Right atrium auricular region (tissue), 2 donors: ENCODE data around the gene ACYP2. TPM values are rescaled to one million over a fixed set of nuclear protein-coding genes. Genes with fewer than 3 reads are reported as not detected.
"Not testable (repeated sequence)": the region's sequence is repeated elsewhere in the genome, so short reads cannot be mapped to it uniquely, and the experiment has no call there.

Source experiments
- DNase-seq: peaks from one replicate; pipeline ENCODE4 v3.0.0-alpha.2; 2019; ENCODE audit warnings: low spot score
- H3K27ac ChIP-seq, 2 donors: fragments of 200-600 bp; sonication (generic); 1 replicate in 1 of 2; 2 replicates in 1 of 2; pipeline ENCODE4 v1.5.1; 2016 to 2019
- H3K27me3 ChIP-seq, 2 donors: fragments of 200-600 bp; sonication (generic); one replicate each; pipeline versions ENCODE4 v1.5.1 to v1.6.0; 2017 to 2019
- H3K36me3 ChIP-seq: fragments of 200-600 bp; sonication (generic); one replicate; pipeline ENCODE4 v1.5.1; 2016
- H3K4me1 ChIP-seq, 2 donors: fragments of 200-600 bp; sonication (generic); one replicate each; pipeline versions ENCODE4 v1.5.1 to v1.6.0; 2017 to 2019
- H3K4me3 ChIP-seq, 2 donors: fragments of 200-600 bp; sonication (generic); 1 replicate in 1 of 2; 2 replicates in 1 of 2; pipeline ENCODE4 v1.5.1; 2017 to 2019; ENCODE audit warnings: mild to moderate bottlenecking in 1 of 2, moderate library complexity in 1 of 2
- H3K9me3 ChIP-seq, 2 donors: fragments of 200-600 bp; sonication (generic); one replicate each; pipeline ENCODE4 v1.5.1; 2019
- total RNA-seq, 2 donors: library from RNA; depleted of rRNA; stranded (reverse); fragments of >200 nt; gene quantifications; one replicate each; pipeline ENCODE4 v1.1.0, GENCODE V29; 2016
- TF ChIP-seq, protein P1 (sequence below), 2 donors: fragments of 200-600 bp; sonication (generic); IDR thresholded peaks; one replicate each; pipeline ENCODE4 v1.5.1; 2019; ENCODE audit warnings: antibody characterized with exemption in 2 of 2

Gene ACYP2
- total RNA-seq, 2 donors from 2014 or later: 32.7 to 48.1 TPM

DNA sequence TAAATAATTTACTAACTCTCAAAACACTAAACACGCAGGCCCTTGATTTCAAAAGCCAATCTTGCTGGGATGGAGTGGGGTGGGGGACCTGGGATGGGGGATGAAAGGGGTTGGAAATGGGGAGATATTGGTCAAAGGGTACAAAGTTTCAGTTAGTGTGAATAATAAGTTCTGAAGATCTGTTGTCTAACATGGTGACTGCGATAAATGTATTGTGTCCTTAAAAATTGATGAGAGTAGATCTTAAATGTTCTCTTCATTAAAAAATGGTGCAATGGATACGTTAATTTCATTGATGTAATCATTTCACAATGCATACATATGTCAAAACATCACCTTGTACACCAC lies 505 bp upstream of the ACYP2 start:
- Histone ChIP-seq H3K4me1 (peaks cover 0 to 10% of the 10 kb centered on the region in 2 donors), H3K27ac (peak overlapping the region; percentile 99), H3K4me3 (peak overlapping the region; percentile 64 to 79), H3K9me3 (peaks cover 0 to 5% of the 10 kb centered on the region in 2 donors), H3K27me3 (no peaks in the 10 kb centered on the region), H3K36me3 (no peaks in the 10 kb centered on the region)
- DNase-seq: no peak
- TF ChIP-seq, protein P1, sequence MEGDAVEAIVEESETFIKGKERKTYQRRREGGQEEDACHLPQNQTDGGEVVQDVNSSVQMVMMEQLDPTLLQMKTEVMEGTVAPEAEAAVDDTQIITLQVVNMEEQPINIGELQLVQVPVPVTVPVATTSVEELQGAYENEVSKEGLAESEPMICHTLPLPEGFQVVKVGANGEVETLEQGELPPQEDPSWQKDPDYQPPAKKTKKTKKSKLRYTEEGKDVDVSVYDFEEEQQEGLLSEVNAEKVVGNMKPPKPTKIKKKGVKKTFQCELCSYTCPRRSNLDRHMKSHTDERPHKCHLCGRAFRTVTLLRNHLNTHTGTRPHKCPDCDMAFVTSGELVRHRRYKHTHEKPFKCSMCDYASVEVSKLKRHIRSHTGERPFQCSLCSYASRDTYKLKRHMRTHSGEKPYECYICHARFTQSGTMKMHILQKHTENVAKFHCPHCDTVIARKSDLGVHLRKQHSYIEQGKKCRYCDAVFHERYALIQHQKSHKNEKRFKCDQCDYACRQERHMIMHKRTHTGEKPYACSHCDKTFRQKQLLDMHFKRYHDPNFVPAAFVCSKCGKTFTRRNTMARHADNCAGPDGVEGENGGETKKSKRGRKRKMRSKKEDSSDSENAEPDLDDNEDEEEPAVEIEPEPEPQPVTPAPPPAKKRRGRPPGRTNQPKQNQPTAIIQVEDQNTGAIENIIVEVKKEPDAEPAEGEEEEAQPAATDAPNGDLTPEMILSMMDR (IDR thresholded peaks at IDR 0.05): no peak

DNA sequence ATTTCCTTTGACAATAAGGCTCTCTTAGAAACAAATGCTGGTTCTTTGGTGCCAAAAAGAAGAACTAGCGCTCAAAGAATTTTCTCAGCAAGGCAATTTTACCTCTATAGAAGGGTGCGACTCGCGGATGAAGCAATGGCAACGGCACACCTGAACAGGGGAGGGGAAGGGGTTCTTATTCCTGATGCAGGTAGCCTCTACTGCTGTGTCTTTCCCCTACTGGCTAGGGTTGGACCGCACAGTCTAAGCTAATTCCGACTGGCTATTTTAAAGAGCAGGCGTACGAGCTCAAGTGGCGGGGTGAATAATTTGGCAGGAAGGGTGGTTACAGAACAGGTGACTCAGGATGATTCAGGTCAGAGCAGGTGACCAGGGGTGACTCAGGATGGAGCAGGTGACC lies 1.2 kb downstream of the ACYP2 start:
- Histone ChIP-seq H3K27ac (peak overlapping the region in 1 of 2 donors; percentile 99), H3K4me1 (peaks cover 0 to 10% of the 10 kb centered on the region in 2 donors), H3K9me3 (peaks cover 0 to 10% of the 10 kb centered on the region in 2 donors)
- H3K36me3 ChIP-seq, H3K4me3 ChIP-seq, DNase-seq, H3K27me3 ChIP-seq: not testable (repeated sequence)

DNA sequence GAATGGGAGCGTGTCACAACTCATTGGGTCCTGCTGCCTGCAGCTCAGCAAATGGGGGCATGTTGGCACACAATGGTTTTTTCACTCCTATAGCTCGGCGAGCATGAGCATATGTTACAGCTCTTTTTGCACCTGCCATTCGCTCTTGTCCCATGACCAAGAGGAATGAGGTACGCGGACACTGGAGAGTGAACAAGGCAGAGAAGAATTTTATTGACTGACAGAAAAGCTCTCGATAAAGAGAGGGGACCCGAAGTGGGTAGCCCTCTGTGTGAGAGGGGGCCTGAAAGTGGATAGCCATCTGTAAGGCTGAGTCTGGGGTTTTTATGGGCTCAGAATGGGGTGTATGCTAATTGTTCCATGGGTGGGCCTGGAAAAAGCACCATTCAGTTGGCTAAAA lies 5.5 kb downstream of the ACYP2 start:
- H3K9me3 ChIP-seq: peaks cover 0 to 10% of the 10 kb centered on the region in 2 donors
- no peak overlapping the region for H3K27ac ChIP-seq
- no peak for DNase-seq
- peaks cover 0 to 11% of the 10 kb centered on the region in 2 donors for H3K4me1 ChIP-seq
- no peaks in the 10 kb centered on the region for H3K36me3 ChIP-seq
- TF ChIP-seq, protein P1 (IDR thresholded peaks at IDR 0.05): no peak
- H3K27me3 ChIP-seq: no peaks in the 10 kb centered on the region
- H3K4me3 ChIP-seq: no peak overlapping the region

DNA sequence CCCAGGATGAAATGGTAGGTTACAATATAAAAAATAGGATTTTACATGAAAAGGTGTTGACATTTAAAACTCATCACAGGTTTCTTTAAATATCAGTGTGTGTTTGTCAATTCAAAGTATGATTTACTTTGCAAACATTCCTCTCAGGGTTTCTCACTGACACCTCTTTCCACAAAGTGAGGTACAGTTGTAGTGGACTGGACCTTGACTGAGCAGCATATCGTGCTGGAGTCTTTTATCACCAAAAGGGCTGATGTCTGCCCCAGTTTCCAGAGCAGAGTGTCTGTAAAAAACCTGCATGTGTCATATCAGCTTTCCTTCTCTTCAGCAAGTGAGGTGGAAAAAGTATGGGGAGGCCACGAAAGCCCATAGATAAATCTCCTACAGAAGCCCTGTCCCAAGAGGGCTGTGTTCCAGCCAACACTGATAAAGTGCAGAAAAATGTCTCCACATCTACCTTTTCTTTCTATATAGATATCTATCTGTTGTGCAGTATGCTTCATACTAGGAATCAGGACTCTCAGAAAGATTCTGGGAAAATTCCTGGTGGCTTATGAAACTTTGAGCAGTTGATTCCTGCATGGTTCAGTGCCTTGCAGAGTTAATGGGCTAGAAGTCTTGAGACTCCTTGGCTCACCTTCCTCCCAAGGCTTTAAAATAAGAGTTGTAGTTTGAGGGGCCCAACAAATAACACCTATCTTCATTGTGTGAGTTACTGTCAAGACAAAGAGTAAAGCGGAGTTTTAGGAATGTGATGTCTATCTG lies 6.9 kb downstream of the ACYP2 start:
- Histone ChIP-seq H3K36me3 (no peaks in the 10 kb centered on the region), H3K9me3 (peaks cover 0 to 5% of the 10 kb centered on the region in 2 donors), H3K4me3 (no peak overlapping the region), H3K27ac (peak overlapping the region; percentile 40 to 91), H3K4me1 (peaks cover 0 to 11% of the 10 kb centered on the region in 2 donors), H3K27me3 (no peaks in the 10 kb centered on the region)
- DNase-seq: no peak
- TF ChIP-seq, protein P1 (IDR thresholded peaks at IDR 0.05): no peak

DNA sequence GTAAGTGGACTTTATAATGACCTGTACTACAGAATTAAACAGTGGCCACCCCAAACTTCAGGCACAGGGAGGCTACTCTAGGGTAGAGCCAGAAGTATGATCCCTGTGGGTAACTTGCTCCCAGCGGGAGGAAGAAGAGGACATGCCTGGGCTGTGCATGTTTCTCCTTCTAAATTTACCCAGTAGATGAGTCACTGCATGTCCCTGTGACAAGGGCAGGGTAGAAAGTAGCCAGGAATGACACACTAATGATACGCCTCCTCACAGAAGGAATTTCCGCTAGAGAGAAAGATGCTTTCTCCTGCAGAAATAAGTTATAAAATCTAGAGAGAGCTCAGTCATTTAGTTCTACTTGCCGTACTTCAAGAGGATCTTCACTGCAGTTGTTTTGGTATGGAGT lies 7.5 kb downstream of the ACYP2 start:
- Histone ChIP-seq H3K9me3 (peaks cover 0 to 5% of the 10 kb centered on the region in 2 donors), H3K27ac (peak overlapping the region; percentile 40 to 91), H3K27me3 (no peaks in the 10 kb centered on the region), H3K4me3 (peak overlapping the region in 1 of 2 donors; percentile 23), H3K36me3 (no peaks in the 10 kb centered on the region), H3K4me1 (peaks cover 0 to 11% of the 10 kb centered on the region in 2 donors)
- DNase-seq: no peak
- TF ChIP-seq, protein P1 (IDR thresholded peaks at IDR 0.05): no peak

DNA sequence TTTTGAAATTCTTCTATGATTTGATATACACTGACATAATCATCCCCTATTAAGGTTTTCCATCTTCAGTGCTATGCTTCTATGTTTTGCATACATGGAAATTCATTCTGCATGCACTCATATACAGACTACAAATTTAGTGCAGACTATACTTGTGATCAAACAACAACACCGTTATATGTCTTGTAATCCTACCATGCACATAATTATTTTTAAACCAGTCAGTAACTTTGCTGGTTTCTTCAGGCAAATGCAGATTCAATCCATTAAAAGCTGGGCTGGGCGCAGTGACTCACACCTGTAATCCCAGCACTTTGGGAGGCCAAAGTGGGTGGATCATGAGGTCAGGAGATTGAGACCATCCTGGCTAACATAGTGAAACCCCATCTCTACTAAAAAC lies 11.8 kb downstream of the ACYP2 start:
- H3K4me3 ChIP-seq, H3K27me3 ChIP-seq, H3K27ac ChIP-seq, H3K9me3 ChIP-seq, H3K36me3 ChIP-seq, H3K4me1 ChIP-seq, DNase-seq: not testable (repeated sequence)

DNA sequence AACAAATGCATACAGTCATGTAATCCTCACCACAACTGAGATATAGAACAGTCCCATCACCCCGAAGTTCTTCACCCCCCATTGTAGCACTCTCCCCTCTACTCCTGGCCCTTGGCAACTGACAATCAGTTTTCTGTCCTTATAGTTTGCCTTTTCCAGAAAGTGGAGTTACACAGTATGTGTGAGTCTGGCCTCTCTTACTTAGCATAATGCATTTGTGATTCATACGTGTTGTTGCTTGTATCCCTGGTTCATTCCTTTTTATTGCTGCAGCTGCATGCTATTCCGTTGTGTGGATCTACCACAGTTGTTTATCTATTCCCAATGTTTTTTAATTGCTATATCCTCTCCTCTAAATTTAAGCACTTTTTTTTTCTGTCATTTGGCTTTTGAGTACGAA lies 17.6 kb downstream of the ACYP2 start:
- Histone ChIP-seq H3K4me1 (no peaks in the 10 kb centered on the region), H3K9me3 (no peaks in the 10 kb centered on the region)
- TF ChIP-seq, protein P1 (IDR thresholded peaks at IDR 0.05): no peak

More for the DNA sequence above, 17.6 kb downstream of the ACYP2 start:
- Histone ChIP-seq H3K27me3 (no peaks in the 10 kb centered on the region), H3K4me3 (no peak overlapping the region), H3K36me3 (no peaks in the 10 kb centered on the region), H3K27ac (no peak overlapping the region)
- no peak for DNase-seq
